CD14-positive monocyte (primary cell): ENCODE data around the gene PRR33. TPM values are rescaled to one million over a fixed set of nuclear protein-coding genes. Genes with fewer than 3 reads are reported as not detected.

ENCODE experiments used
- DNase-seq, 3 donors: peaks; one replicate each; pipeline ENCODE4 v3.0.0-alpha.2; 2011 to 2022
- H2AFZ ChIP-seq: 2 replicates; pipeline ENCODE4 v1.6.0; 2012; ENCODE audit warnings: mild to moderate bottlenecking, low read depth, low read length, inconsistent platforms; ENCODE audit not compliant: insufficient read depth, poor library complexity, severe bottlenecking
- H3K27ac ChIP-seq, 2 donors: 1 replicate in 1 of 2; 2 replicates in 1 of 2; pipeline ENCODE4 v1.5.1; 2012 to 2013; ENCODE audit warnings: low read length in 2 of 2, control low read depth in 1 of 2, inconsistent platforms in 1 of 2, low read depth in 1 of 2, mild to moderate bottlenecking in 1 of 2
- H3K27me3 ChIP-seq, 2 donors: one replicate each; pipeline versions ENCODE4 v1.6.0 to v1.6.1; 2011 to 2013; ENCODE audit warnings: low read length in 2 of 2; ENCODE audit not compliant: control insufficient read depth in 2 of 2, insufficient read depth in 2 of 2
- H3K36me3 ChIP-seq, 2 donors: replicated peaks in 1 of 2; 1 replicate in 1 of 2; 2 replicates in 1 of 2; pipeline versions ENCODE4 v1.5.1 to v1.6.1; 2012 to 2013; ENCODE audit warnings: low read length in 2 of 2, control low read depth in 1 of 2, inconsistent platforms in 1 of 2, mild to moderate bottlenecking in 1 of 2; ENCODE audit not compliant: insufficient read depth in 2 of 2, control insufficient read depth in 1 of 2
- H3K4me1 ChIP-seq, 2 donors: 1 replicate in 1 of 2; 2 replicates in 1 of 2; pipeline versions ENCODE4 v1.5.1 to v1.6.1; 2012 to 2013; ENCODE audit warnings: low read length in 2 of 2, control low read depth in 1 of 2, inconsistent platforms in 1 of 2, mild to moderate bottlenecking in 1 of 2, moderate library complexity in 1 of 2; ENCODE audit not compliant: insufficient read depth in 2 of 2, control insufficient read depth in 1 of 2
- H3K4me2 ChIP-seq: replicated peaks from 2 replicates; pipeline ENCODE3; 2012; ENCODE audit warnings: low read length, moderate library complexity, mild to moderate bottlenecking; ENCODE audit not compliant: poor library complexity, severe bottlenecking; ENCODE audit errors: extremely low read depth
- H3K4me3 ChIP-seq, 3 experiments: fragments of 200-600 bp in 1 of 3; sonication (generic) in 1 of 3; replicated peaks in 1 of 3; 1 replicate in 2 of 3; 2 replicates in 1 of 3; pipeline ENCODE4 v1.5.1; 2011 to 2013; ENCODE audit warnings: low read length in 3 of 3, mild to moderate bottlenecking in 3 of 3, control low read depth in 2 of 3, low read depth in 2 of 3, inconsistent platforms in 1 of 3, moderate library complexity in 1 of 3
- H3K79me2 ChIP-seq: 2 replicates; pipeline ENCODE4 v1.6.0; 2012; ENCODE audit warnings: mild to moderate bottlenecking, control low read depth, inconsistent platforms, low read length, moderate library complexity; ENCODE audit not compliant: insufficient read depth
- H3K9ac ChIP-seq: 2 replicates; pipeline ENCODE4 v1.6.0; 2017; ENCODE audit warnings: low read length, mild to moderate bottlenecking; ENCODE audit not compliant: insufficient read depth, poor library complexity, severe bottlenecking
- H3K9me3 ChIP-seq, 2 donors: replicated peaks in 1 of 2; 1 replicate in 1 of 2; 2 replicates in 1 of 2; pipeline versions ENCODE4 v1.5.1 to v1.6.1; 2012 to 2013; ENCODE audit warnings: low read length in 2 of 2, control low read depth in 1 of 2; ENCODE audit not compliant: control insufficient read depth in 1 of 2, insufficient read depth in 1 of 2
- H4K20me1 ChIP-seq: 2 replicates; pipeline ENCODE4 v1.6.0; 2012; ENCODE audit warnings: mild to moderate bottlenecking, low read length, control low read depth, moderate library complexity; ENCODE audit not compliant: insufficient read depth
- H3K27ac Mint-ChIP-seq, 7 donors: one replicate each; pipeline ENCODE4 v1.8.0; 2020; ENCODE audit warnings: mild to moderate bottlenecking in 7 of 7, mixed read lengths in 7 of 7, moderate library complexity in 6 of 7, inconsistent platforms in 2 of 7
- H3K27me3 Mint-ChIP-seq, 3 donors: one replicate each; pipeline ENCODE4 v1.8.0; 2021 to 2022; ENCODE audit warnings: low read depth in 3 of 3, mild to moderate bottlenecking in 3 of 3, mixed read lengths in 3 of 3, moderate library complexity in 3 of 3, inconsistent platforms in 1 of 3
- H3K36me3 Mint-ChIP-seq, 2 donors: one replicate each; pipeline ENCODE4 v1.8.0; 2020; ENCODE audit warnings: mixed read lengths in 2 of 2, inconsistent platforms in 1 of 2, mild to moderate bottlenecking in 1 of 2
- H3K4me1 Mint-ChIP-seq: one replicate; pipeline ENCODE4 v1.8.0; 2020; ENCODE audit warnings: mild to moderate bottlenecking, mixed read lengths
- H3K4me3 Mint-ChIP-seq, 2 donors: one replicate each; pipeline ENCODE4 v1.8.0; 2020; ENCODE audit warnings: mild to moderate bottlenecking in 2 of 2, mixed read lengths in 2 of 2, moderate library complexity in 1 of 2
- H3K9me3 Mint-ChIP-seq, 7 donors: one replicate each; pipeline ENCODE4 v1.8.0; 2020 to 2022; ENCODE audit warnings: mixed read lengths in 7 of 7, mild to moderate bottlenecking in 6 of 7, moderate library complexity in 6 of 7, inconsistent platforms in 2 of 7
- CTCF ChIP-seq: fragments of 200-600 bp; IDR thresholded peaks from one replicate; pipeline ENCODE4 v1.8.0; 2022; ENCODE audit warnings: antibody characterized with exemption, mild to moderate bottlenecking
- WGBS: methylation state at CpG from one replicate; pipeline ENCODE4 v1.1.5; 2013; ENCODE audit warnings: missing lambda C conversion rate; ENCODE audit not compliant: insufficient coverage; 5-methylcytosine and 5-hydroxymethylcytosine counted together
- intact Hi-C, 2 donors: fragments of 100-400 bp; cut with micrococcal nuclease; formaldehyde crosslinking; loops; one replicate each; pipeline versions ENCODE4 v1.15.0 to v1.15.1; 2023
- polyA plus RNA-seq, 3 donors: library from polyadenylated mRNA; depleted of rRNA in 1 of 3; unstranded in 2 of 3; stranded (reverse) in 1 of 3; fragments of 300-500 nt in 2 of 3; fragments of >200 nt in 1 of 3; fragmentation: Illumina TruSeq in 2 of 3; gene quantifications; 1 replicate in 2 of 3; 2 replicates in 1 of 3; pipeline ENCODE4 v1.2.3, GENCODE V29; 2012 to 2021

Gene PRR33
- polyA plus RNA-seq, 3 donors = not detected

GRCh38 chr11:1889941-1890855 is 1.5 kb downstream of the PRR33 start:
- H3K4me1 ChIP-seq = peaks cover 36 to 44% of the 10 kb centered on the region in 2 donors
- H4K20me1 ChIP-seq = peaks cover 87% of the 10 kb centered on the region
- no peak overlapping the region for H3K27ac ChIP-seq
- Mint-ChIP-seq H3K4me3 (peak overlapping the region in 1 of 2 donors; percentile 30), H3K9me3 (peaks cover 0 to 23% (median 7%) of the 10 kb centered on the region in 7 donors), H3K27ac (peak overlapping the region in 1 of 7 donors; percentile 32), H3K4me1 (peaks cover 19% of the 10 kb centered on the region), H3K27me3 (peaks cover 18 to 52% (median 27%) of the 10 kb centered on the region in 3 donors), H3K36me3 (peaks cover 3% of the 10 kb centered on the region in 2 donors)
- DNase-seq = no peak
- no peak overlapping the region for H2AFZ ChIP-seq
- H3K9ac ChIP-seq = no peak overlapping the region
- no peak overlapping the region for H3K4me2 ChIP-seq
- peaks cover 0 to 26% of the 10 kb centered on the region in 2 donors for H3K27me3 ChIP-seq
- no peaks in the 10 kb centered on the region for H3K79me2 ChIP-seq
- no peak for TF ChIP-seq CTCF
- H3K9me3 ChIP-seq = no peaks in the 10 kb centered on the region
- no peak overlapping the region for H3K4me3 ChIP-seq
- H3K36me3 ChIP-seq = peaks cover 45% of the 10 kb centered on the region in 2 donors
- intact Hi-C loops = loop anchor here (2.0 to 10.0 kb wide), 4 partner anchors 17 to 265 kb away; partner anchors contain the start of gene KRTAP5-6 (in 1 of the 2)
- 7% methylated on average over 31 of the region's 33 CpGs for WGBS

GRCh38 chr11:1889224-1889930 is 2.3 kb downstream of the PRR33 start:
- Mint-ChIP-seq H3K4me1 (peaks cover 19% of the 10 kb centered on the region), H3K27me3 (peaks cover 18 to 52% (median 24%) of the 10 kb centered on the region in 3 donors), H3K27ac (no peak overlapping the region), H3K4me3 (peak overlapping the region in 1 of 2 donors; percentile 82), H3K36me3 (peaks cover 3% of the 10 kb centered on the region in 2 donors), H3K9me3 (peaks cover 0 to 23% (median 7%) of the 10 kb centered on the region in 7 donors)
- no peaks in the 10 kb centered on the region for H3K79me2 ChIP-seq
- H3K27me3 ChIP-seq = peaks cover 0 to 26% of the 10 kb centered on the region in 2 donors
- H3K4me2 ChIP-seq = no peak overlapping the region
- H3K27ac ChIP-seq = no peak overlapping the region
- TF ChIP-seq CTCF = no peak
- no peak overlapping the region for H2AFZ ChIP-seq
- peaks cover 53% of the 10 kb centered on the region in 2 donors for H3K36me3 ChIP-seq
- H3K9ac ChIP-seq = no peak overlapping the region
- peak overlapping the region in 1 of 3 experiments; percentile 20 for H3K4me3 ChIP-seq
- H3K9me3 ChIP-seq = no peaks in the 10 kb centered on the region
- no peak for DNase-seq
- intact Hi-C loops = loop anchor here (2.0 to 10.0 kb wide), 3 partner anchors 17 to 265 kb away; partner anchors contain the start of gene KRTAP5-6 (in 1 of the 2)
- WGBS = 8% methylated on average over 31 of the region's 34 CpGs
- peaks cover 96% of the 10 kb centered on the region for H4K20me1 ChIP-seq
- peaks cover 36 to 44% of the 10 kb centered on the region in 2 donors for H3K4me1 ChIP-seq
